ENCODE measurements around the gene ACTR2.
"Not testable (repeated sequence)": the region's sequence is repeated elsewhere in the genome, so short reads cannot be mapped to it uniquely, and the experiment has no call there.

The ACTR2 gene

GRCh38 chr2:65228263-65228750, 676 bp downstream of the ACTR2 start:
- no peak for DNase-seq (ENCODE audit: low read depth in 2 of 2)

- DNase-seq (ENCODE audit: low read depth in 2 of 2): no peak
Observed at GRCh38 chr2:65231121-65231520, 3.5 kb downstream of the ACTR2 start.

- DNase-seq (ENCODE audit: low read depth in 2 of 2): no peak
Observed at GRCh38 chr2:65231892-65232477, 4.4 kb downstream of the ACTR2 start.

GRCh38 chr2:65232636-65233035, 5.0 kb downstream of the ACTR2 start:
- no peak for DNase-seq (ENCODE audit: low read depth in 2 of 2)

- no peak for DNase-seq (ENCODE audit: low read depth in 2 of 2)
Observed at GRCh38 chr2:65240657-65241056, 13.0 kb downstream of the ACTR2 start.

- DNase-seq (ENCODE audit: low read depth in 2 of 2): not testable (repeated sequence)
Observed at GRCh38 chr2:65244452-65244851, 16.8 kb downstream of the ACTR2 start.

GRCh38 chr2:65252640-65253039, 25.0 kb downstream of the ACTR2 start:
- no peak for DNase-seq (ENCODE audit: low read depth in 2 of 2)

- no peak for DNase-seq (ENCODE audit: low read depth in 2 of 2)
Observed at GRCh38 chr2:65255356-65255755, 27.7 kb downstream of the ACTR2 start.

- DNase-seq (ENCODE audit: low read depth in 2 of 2): no peak
Observed at GRCh38 chr2:65256054-65256453, 28.4 kb downstream of the ACTR2 start.

- DNase-seq (ENCODE audit: low read depth in 2 of 2): not testable (repeated sequence)
Observed at GRCh38 chr2:65257866-65258265, 30.2 kb downstream of the ACTR2 start.

GRCh38 chr2:65261676-65262075, 34.0 kb downstream of the ACTR2 start:
- DNase-seq (ENCODE audit: low read depth in 2 of 2): no peak

- no peak for DNase-seq (ENCODE audit: low read depth in 2 of 2)
Observed at GRCh38 chr2:65263262-65263661, 35.6 kb downstream of the ACTR2 start.

- DNase-seq (ENCODE audit: low read depth in 2 of 2): no peak
Observed at GRCh38 chr2:65263986-65264385, 36.4 kb downstream of the ACTR2 start.

- peak in 1 of 2 donors; percentile 3 for DNase-seq (ENCODE audit: low read depth in 2 of 2)
Observed at GRCh38 chr2:65264821-65265670, 37.4 kb downstream of the ACTR2 start.

GRCh38 chr2:65265671-65266045, 38.0 kb downstream of the ACTR2 start:
- no peak for DNase-seq (ENCODE audit: low read depth in 2 of 2)

GRCh38 chr2:65267008-65267407, 39.4 kb downstream of the ACTR2 start:
- DNase-seq (ENCODE audit: low read depth in 2 of 2): no peak

- DNase-seq (ENCODE audit: low read depth in 2 of 2): no peak
Observed at GRCh38 chr2:65268957-65269356, 41.3 kb downstream of the ACTR2 start.

GRCh38 chr2:65273344-65273743, 45.7 kb downstream of the ACTR2 start:
- no peak for DNase-seq (ENCODE audit: low read depth in 2 of 2)

- no peak for DNase-seq (ENCODE audit: low read depth in 2 of 2)
Observed at GRCh38 chr2:65275141-65275915, 47.7 kb downstream of the ACTR2 start.

- DNase-seq (ENCODE audit: low read depth in 2 of 2): no peak
Observed at GRCh38 chr2:65276609-65277008, 49.0 kb downstream of the ACTR2 start.

- DNase-seq (ENCODE audit: low read depth in 2 of 2): no peak
Observed at GRCh38 chr2:65277118-65277517, 49.5 kb downstream of the ACTR2 start.

- no peak for DNase-seq (ENCODE audit: low read depth in 2 of 2)
Observed at GRCh38 chr2:65277791-65278483, 50.3 kb downstream of the ACTR2 start.
